Kidney capillary endothelial cell (primary cell): ENCODE data around the gene TACC2.

ENCODE experiments used
- DNase-seq: peaks from one replicate; pipeline ENCODE4 v3.0.0-alpha.2; 2018; ENCODE audit warnings: low spot score

TACC2 gene

GRCh38 chr10:122249303-122249850, 260.4 kb downstream of the TACC2 start:
- DNase-seq = no peak

GRCh38 chr10:122249991-122250750, 261.2 kb downstream of the TACC2 start:
- no peak for DNase-seq

GRCh38 chr10:122251459-122252255, 262.7 kb downstream of the TACC2 start:
- DNase-seq = no peak

GRCh38 chr10:122252805-122253204, 263.8 kb downstream of the TACC2 start:
- no peak for DNase-seq

- no peak for DNase-seq
Measured at GRCh38 chr10:122253605-122254004, 264.6 kb downstream of the TACC2 start.

GRCh38 chr10:122254831-122255230, 265.9 kb downstream of the TACC2 start:
- DNase-seq = no peak

GRCh38 chr10:122255509-122256301, 266.7 kb downstream of the TACC2 start:
- DNase-seq = no peak

- no peak for DNase-seq
Measured at GRCh38 chr10:122257041-122257440, 268.1 kb downstream of the TACC2 start.

GRCh38 chr10:122258136-122259074, 269.4 kb downstream of the TACC2 start:
- DNase-seq = no peak

GRCh38 chr10:122259075-122259466, 270.1 kb downstream of the TACC2 start:
- no peak for DNase-seq

GRCh38 chr10:122261584-122261983, 272.6 kb downstream of the TACC2 start:
- no peak for DNase-seq

GRCh38 chr10:122263971-122264370, 275.0 kb downstream of the TACC2 start:
- DNase-seq = no peak

- no peak for DNase-seq
Measured at GRCh38 chr10:122264436-122264835, 275.5 kb downstream of the TACC2 start.

GRCh38 chr10:122264931-122265330, 276.0 kb downstream of the TACC2 start:
- DNase-seq = no peak

- no peak for DNase-seq
Measured at GRCh38 chr10:122265896-122266295, 276.9 kb downstream of the TACC2 start.

- peak; percentile 50 for DNase-seq
Measured at GRCh38 chr10:122267849-122268737, 279.1 kb downstream of the TACC2 start.

- DNase-seq = no peak
Measured at GRCh38 chr10:122269059-122269687, 280.2 kb downstream of the TACC2 start.

GRCh38 chr10:122271076-122271475, 282.1 kb downstream of the TACC2 start, which contains the start of gene BTBD16:
TSS of gene BTBD16 (plus strand) at chr10:122271296. CDS start at chr10:122275082, 3,786 bp downstream.
- DNase-seq = no peak

- no peak for DNase-seq
Measured at GRCh38 chr10:122273966-122274545, 285.1 kb downstream of the TACC2 start.
